ENCODE data around the gene SAPCD1. TPM values are rescaled to one million over a fixed set of nuclear protein-coding genes. Genes with fewer than 3 reads are reported as not detected.

Gene SAPCD1
- 0.63 and 2.0 TPM in 2 replicates for total RNA-seq

DNA sequence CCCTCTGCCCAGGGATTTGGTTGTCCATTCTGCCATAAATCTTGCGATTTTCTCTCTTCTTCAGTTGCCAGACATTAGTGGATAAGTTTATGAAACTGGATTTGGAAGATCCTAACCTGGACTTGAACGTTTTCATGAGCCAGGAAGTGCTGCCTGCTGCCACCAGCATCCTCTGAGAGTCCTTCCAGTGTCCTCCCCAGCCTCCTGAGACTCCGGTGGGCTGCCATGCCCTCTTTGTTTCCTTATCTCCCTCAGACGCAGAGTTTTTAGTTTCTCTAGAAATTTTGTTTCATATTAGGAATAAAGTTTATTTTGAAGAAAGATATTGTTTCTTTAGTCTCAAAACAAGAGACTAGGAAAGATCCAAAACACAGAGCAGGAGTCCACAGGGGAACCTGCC is at the start of gene SAPCD1:
SAPCD1 (plus strand) TSS at position 301 of the 400 bp plus-strand sequence. CDS start 399 bp downstream, outside the sequence.

DNA sequence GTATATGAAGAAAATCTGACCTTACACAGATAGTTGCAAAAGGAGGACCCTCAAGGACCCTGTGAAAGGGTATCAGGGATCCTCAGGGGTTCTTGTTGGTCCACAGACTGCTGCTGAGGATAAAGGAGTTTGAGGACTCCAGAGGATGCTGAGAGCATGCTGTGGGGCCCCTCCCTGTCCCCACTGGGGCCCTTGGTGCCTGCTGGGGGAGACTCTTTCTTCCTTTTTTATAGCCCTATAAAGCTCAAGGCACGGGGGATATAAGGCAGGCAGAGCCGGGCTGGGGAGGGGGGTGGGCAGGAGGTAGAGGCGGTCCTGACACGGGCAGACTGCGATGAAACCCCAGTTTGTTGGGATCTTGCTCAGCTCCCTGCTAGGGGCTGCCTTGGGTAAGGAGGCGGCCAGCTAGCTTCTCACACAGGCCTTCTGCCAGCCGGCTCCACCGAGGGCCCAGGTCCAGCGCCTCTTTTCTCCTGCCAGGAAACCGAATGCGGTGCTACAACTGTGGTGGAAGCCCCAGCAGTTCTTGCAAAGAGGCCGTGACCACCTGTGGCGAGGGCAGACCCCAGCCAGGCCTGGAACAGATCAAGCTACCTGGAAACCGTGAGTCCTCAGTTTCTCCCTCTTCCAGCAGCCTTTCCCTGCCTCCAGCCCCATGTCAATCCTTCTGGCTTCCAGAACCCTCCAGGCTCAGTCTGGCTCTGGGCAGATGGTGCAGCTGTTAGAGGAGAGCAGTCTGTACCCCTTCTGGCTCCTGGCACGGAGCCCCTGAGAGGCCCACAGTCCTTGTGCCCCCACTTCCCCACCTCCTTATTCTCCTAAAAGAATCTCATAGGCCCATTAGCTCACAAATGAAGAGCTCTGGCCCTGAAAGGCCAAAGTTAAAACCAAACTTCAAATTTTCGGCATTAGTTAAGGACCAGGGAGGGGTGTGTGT is 47.2 kb upstream of the SAPCD1 start, which contains the start of gene LY6G6D:
LY6G6D (plus strand) TSS at position 327 of the 937 bp plus-strand sequence; CDS start at position 335, 8 bp downstream.

DNA sequence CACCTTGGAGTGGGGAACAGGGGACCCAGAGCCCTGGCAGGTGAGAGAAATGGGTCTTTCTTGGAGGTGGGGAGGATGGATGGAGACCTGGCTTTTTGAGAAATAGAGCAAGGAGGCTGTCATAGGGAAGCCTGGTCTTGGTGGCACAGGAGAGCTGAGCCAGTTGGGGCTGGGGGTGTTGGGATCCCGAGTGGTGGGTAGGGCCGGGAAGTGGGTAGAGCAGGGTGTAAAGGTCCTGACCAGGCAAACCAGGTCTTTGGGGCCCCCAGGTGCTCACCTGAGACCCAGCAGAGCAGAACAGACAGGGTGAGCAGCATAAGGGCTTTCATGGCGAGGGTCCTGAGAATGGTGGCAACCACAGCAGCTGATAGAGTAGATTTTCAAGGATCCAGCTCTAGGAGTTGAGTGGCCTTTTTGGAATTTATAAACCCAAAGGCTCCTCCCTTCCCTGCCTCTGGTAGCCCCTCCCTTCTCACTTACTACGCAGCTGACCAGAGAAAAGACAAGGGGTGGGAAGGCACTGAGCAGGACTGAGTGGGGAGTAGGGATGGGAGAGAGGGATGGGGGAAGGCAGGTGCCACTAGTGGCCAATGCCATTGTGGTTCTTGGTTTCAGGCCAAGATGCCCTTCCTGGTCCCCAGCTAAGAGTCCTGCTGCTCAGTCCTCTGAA is 41.0 kb upstream of the SAPCD1 start, which contains the start of gene LY6G6C:
LY6G6C (minus strand) TSS at position 396 of the 670 bp plus-strand sequence; CDS start at position 329, 67 bp downstream.

DNA sequence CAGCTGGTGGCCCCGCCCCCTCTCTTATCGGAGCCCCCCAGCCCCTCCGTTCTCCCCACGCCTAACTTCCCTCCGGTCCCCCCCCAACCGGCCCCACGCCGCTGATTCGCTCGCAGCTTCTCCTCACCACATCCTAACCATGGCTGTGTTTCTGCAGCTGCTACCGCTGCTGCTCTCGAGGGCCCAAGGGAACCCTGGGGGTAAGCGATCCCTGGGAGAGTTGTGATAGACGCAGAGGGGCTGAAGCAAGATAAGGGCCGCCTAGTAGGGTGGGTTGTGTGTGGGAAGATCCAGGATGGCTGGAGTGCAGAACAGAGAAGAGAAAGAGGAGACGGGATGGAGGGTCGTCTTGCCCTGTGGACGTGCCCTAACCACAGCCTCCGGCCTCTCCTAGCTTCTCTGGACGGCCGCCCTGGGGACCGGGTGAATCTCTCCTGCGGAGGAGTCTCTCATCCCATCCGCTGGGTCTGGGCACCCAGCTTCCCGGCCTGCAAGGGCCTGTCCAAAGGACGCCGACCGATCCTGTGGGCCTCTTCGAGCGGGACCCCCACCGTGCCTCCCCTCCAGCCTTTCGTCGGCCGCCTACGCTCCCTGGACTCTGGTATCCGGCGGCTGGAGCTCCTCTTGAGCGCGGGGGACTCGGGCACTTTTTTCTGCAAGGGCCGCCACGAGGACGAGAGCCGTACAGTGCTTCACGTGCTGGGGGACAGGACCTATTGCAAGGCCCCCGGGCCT is 39.0 kb upstream of the SAPCD1 start, which contains the start of gene MPIG6B:
MPIG6B (plus strand) TSS at position 129 of the 735 bp plus-strand sequence; CDS start at position 140, 11 bp downstream.

GRCh38 chr6:31728767-31729514 is 33.5 kb upstream of the SAPCD1 start, which contains the start of gene DDAH2:
Gene DDAH2, minus strand, starts transcription at chr6:31729299. Its CDS starts 138 bp downstream, at chr6:31729161.

GRCh38 chr6:31736021-31736767 is 26.3 kb upstream of the SAPCD1 start, which contains the start of gene CLIC1:
Gene CLIC1, minus strand, starts transcription at chr6:31736530. Its CDS starts 230 bp downstream, at chr6:31736300.

GRCh38 chr6:31739639-31740396 is 22.6 kb upstream of the SAPCD1 start, which contains the start of gene MSH5:
Gene MSH5, plus strand, starts transcription at chr6:31740005. Its CDS starts 462 bp downstream, at chr6:31740467.

GRCh38 chr6:31776989-31777666 is 14.7 kb downstream of the SAPCD1 start, which contains the start of gene VWA7:
Gene VWA7, minus strand, starts transcription at chr6:31777328. Its CDS starts 549 bp downstream, at chr6:31776779.

DNA sequence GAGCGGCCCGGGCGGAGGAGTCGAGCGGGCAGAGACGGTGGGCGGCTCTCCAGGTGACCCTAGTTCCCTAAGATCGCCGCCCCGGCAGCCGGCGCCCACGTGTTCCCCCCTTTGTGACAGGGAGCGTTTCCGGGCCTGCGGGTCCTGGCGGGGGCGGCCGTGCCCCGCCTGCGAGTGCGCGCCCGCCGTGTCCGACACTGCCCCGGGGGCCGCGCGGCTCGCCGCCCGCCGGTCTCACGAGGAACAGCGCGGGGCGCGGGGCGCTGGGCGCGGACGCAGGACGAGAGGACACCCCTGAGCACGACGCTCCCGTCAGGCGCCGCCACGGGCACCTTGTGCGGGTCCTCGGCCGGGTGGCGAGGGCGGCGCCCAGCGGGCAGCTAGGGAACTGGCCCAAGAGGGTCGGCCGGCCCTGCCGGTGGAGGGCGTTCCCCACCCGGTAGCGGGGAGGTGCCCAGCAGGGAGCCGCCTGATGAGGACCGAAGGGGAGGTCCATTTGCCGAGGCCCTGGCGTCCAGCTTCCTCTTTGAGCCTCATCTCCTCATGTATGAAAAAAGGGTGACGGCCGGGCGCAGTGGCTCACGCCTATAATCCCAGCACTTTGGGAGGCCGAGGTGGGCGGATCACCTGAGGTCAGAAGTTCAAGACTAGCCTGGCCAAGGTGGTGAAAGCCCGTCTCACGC is 33.3 kb downstream of the SAPCD1 start, which contains the start of gene VARS1:
VARS1 (minus strand) TSS at position 137 of the 683 bp plus-strand sequence. CDS start 535 bp downstream, outside the sequence.

DNA sequence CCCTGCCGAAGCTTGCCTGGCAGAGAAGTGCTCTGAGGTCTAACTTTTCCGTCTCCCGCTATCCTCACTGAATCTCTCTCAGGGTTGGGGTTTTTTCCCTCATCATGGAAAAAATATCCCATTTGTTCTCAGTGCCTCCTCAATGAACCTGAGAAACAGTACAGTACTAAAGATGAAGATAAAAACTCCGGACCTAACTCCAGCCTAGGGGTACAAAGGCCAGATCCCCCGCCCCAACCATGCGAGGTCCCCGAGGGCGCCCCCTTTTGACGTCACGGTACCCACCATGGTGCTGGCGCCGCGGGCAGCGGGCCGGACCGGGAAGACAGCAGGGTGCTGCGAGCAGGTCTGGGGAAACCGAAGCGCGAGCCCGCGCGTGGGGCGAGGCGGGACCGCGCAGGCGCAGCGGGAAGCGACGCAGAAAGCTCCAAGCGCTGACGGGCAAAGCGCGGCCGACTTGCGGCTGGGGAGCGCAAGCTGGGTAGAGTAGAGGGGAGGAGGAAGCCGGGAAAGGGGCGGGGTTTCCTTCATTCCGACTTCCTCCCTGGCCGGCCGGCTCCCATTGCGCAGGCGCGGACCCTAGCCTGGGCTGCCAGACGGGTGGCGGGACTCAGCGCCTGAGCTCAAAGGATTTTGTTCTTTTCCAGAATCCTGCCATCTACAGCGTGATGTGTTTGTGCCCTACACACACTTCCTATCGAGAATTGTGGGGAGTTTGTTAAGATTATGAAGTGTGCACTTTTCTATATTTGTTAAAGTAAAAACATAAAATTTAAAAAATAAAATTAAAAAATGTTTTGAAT is 44.2 kb downstream of the SAPCD1 start, which contains the start of gene LSM2:
LSM2 (minus strand) TSS at position 497 of the 803 bp plus-strand sequence; CDS start at position 288, 209 bp downstream.

Other genes starting within 250 kb of the SAPCD1 start
- not detected in 2 replicates for gene MCCD1, start 233.7 kb upstream of the SAPCD1 start, total RNA-seq
- gene DDX39B, start 220.7 kb upstream of the SAPCD1 start, total RNA-seq = 291 and 399 TPM in 2 replicates
- 0.19 and 0.28 TPM in 2 replicates for gene ATP6V1G2, start 216.0 kb upstream of the SAPCD1 start, total RNA-seq
- 16.3 and 17.6 TPM in 2 replicates for gene NFKBIL1, start 215.0 kb upstream of the SAPCD1 start, total RNA-seq
- gene LTA, start 190.4 kb upstream of the SAPCD1 start, total RNA-seq = not detected in 2 replicates
- gene TNF, start 187.1 kb upstream of the SAPCD1 start, total RNA-seq = 0.23 and 0.28 TPM in 2 replicates
- gene LTB, start 180.2 kb upstream of the SAPCD1 start, total RNA-seq = 0.85 and 1.5 TPM in 2 replicates
- gene LST1, start 176.4 kb upstream of the SAPCD1 start, total RNA-seq = not detected in 2 replicates
- not detected in 2 replicates for gene NCR3, start 169.7 kb upstream of the SAPCD1 start, total RNA-seq
- not detected in 2 replicates for gene AIF1, start 147.4 kb upstream of the SAPCD1 start, total RNA-seq
- gene PRRC2A, start 141.9 kb upstream of the SAPCD1 start, total RNA-seq = 63.4 and 119 TPM in 2 replicates
- 200 and 272 TPM in 2 replicates for gene BAG6, start 110.0 kb upstream of the SAPCD1 start, total RNA-seq
- 2.3 and 3.9 TPM in 2 replicates for gene APOM, start 106.8 kb upstream of the SAPCD1 start, total RNA-seq
- 17.0 and 18.1 TPM in 2 replicates for gene C6orf47, start 101.9 kb upstream of the SAPCD1 start, total RNA-seq
- 14.5 and 14.7 TPM in 2 replicates for gene GPANK1, start 97.7 kb upstream of the SAPCD1 start, total RNA-seq
- 236 and 271 TPM in 2 replicates for gene CSNK2B, start 96.6 kb upstream of the SAPCD1 start, total RNA-seq
- 0.60 and 2.1 TPM in 2 replicates for gene LY6G5B, start 92.7 kb upstream of the SAPCD1 start, total RNA-seq
- 0.42 and 0.79 TPM in 2 replicates for gene LY6G5C, start 81.6 kb upstream of the SAPCD1 start, total RNA-seq
- 26.8 and 31.6 TPM in 2 replicates for gene ABHD16A, start 59.3 kb upstream of the SAPCD1 start, total RNA-seq
- gene LY6G6F, start 55.8 kb upstream of the SAPCD1 start, total RNA-seq = not detected in 2 replicates
- not detected in 2 replicates for gene LY6G6D, start 47.3 kb upstream of the SAPCD1 start, total RNA-seq
- gene LY6G6C, start 40.9 kb upstream of the SAPCD1 start, total RNA-seq = 1.5 and 3.7 TPM in 2 replicates
- gene MPIG6B, start 39.3 kb upstream of the SAPCD1 start, total RNA-seq = 0.49 TPM in 1 of 2 replicates, not detected in the other
- gene DDAH2, start 33.4 kb upstream of the SAPCD1 start, total RNA-seq = 28.1 and 43.2 TPM in 2 replicates
- 445 and 657 TPM in 2 replicates for gene CLIC1, start 26.1 kb upstream of the SAPCD1 start, total RNA-seq
- 10.5 and 12.6 TPM in 2 replicates for gene MSH5, start 22.7 kb upstream of the SAPCD1 start, total RNA-seq
- gene VWA7, start 14.7 kb downstream of the SAPCD1 start, total RNA-seq = 1.6 and 2.8 TPM in 2 replicates
- 109 and 115 TPM in 2 replicates for gene VARS1, start 33.1 kb downstream of the SAPCD1 start, total RNA-seq
- 73.8 and 83.4 TPM in 2 replicates for gene LSM2, start 44.3 kb downstream of the SAPCD1 start, total RNA-seq
- gene HSPA1L, start 52.6 kb downstream of the SAPCD1 start, total RNA-seq = 0.14 and 0.21 TPM in 2 replicates
- gene HSPA1A, start 52.9 kb downstream of the SAPCD1 start, total RNA-seq = 85.4 and 93.2 TPM in 2 replicates
- 172 and 180 TPM in 2 replicates for gene HSPA1B, start 65.1 kb downstream of the SAPCD1 start, total RNA-seq
- gene NEU1, start 100.2 kb downstream of the SAPCD1 start, total RNA-seq = 34.1 and 39.3 TPM in 2 replicates
- gene SLC44A4, start 116.3 kb downstream of the SAPCD1 start, total RNA-seq = 4.2 and 7.5 TPM in 2 replicates
- 29.7 and 35.3 TPM in 2 replicates for gene EHMT2, start 135.0 kb downstream of the SAPCD1 start, total RNA-seq
- 0.46 and 0.99 TPM in 2 replicates for gene ZBTB12, start 139.4 kb downstream of the SAPCD1 start, total RNA-seq
- 0.21 TPM in 1 of 2 replicates, not detected in the other for gene C2, start 165.1 kb downstream of the SAPCD1 start, total RNA-seq
- 3.1 and 3.9 TPM in 2 replicates for gene CFB, start 183.4 kb downstream of the SAPCD1 start, total RNA-seq
- gene NELFE, start 196.3 kb downstream of the SAPCD1 start, total RNA-seq = 77.9 and 106 TPM in 2 replicates
- gene SKIC2, start 196.5 kb downstream of the SAPCD1 start, total RNA-seq = 42.3 and 66.5 TPM in 2 replicates
- gene DXO, start 209.5 kb downstream of the SAPCD1 start, total RNA-seq = 16.1 and 17.8 TPM in 2 replicates
- 0.05 and 1.1 TPM in 2 replicates for gene C4A, start 219.4 kb downstream of the SAPCD1 start, total RNA-seq

All from airway epithelial cell (primary cell).